ENCODE measurements around the gene REN.

REN gene

GRCh38 chr1:204166219-204166618 lies at the start of gene REN:
Gene REN, minus strand, starts transcription at chr1:204166337. Its CDS starts 44 bp downstream, at chr1:204166293.
- DNase-seq: no peak

DNA sequence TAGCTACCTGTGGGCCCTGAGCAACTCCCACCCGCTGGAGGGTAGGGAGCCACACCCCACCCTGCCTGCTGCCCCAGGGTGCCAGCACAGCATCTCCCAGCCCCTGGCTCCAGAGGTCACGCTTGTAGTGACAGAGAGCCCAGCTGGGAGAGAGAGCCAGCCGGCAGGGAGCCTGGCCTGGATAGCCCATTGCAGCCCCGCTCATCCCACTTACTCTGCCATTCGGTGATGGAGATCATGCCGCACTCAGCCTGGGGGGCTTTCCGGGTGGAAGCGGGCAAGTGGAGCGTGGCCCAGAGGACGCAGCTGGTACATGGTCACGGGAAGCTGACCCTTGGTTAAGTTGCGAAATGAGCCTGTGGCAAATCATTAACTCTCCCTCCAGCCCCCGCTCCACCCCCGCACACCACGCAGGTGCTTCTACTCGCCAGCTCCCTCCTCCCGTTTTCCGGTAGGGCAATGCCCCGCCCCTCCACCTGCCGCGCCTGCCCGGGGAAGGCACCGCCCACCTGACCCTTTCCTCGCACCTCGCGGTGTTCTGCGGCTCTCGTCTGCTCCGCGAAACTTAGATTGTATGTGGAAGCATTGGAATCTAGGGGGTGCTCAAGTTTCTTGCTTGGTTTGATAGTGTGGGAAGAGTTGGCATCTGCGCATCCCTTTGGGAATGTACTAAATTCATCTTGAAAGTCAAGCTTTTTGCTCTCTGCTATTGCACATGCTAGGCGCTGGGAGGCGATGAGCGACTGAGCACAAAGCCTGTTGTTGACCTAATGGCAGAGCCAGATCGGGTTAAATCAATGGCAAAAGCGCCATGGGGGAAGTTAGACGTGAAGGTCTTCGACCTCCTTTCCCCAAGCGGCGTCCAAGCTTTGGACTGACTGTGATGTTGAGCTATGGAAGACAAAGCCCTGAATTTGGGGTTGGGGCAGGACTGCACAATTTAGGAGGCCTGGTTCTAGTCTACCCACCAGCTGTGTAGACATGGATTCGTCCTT lies 47.8 kb upstream of the REN start, which contains the start of gene GOLT1A:
GOLT1A (minus strand) TSS at position 321 of the 995 bp plus-strand sequence; CDS start at position 239, 82 bp downstream.
- peak in 42 of 56 donors; percentile 8 to 75 (median 44) for DNase-seq

DNA sequence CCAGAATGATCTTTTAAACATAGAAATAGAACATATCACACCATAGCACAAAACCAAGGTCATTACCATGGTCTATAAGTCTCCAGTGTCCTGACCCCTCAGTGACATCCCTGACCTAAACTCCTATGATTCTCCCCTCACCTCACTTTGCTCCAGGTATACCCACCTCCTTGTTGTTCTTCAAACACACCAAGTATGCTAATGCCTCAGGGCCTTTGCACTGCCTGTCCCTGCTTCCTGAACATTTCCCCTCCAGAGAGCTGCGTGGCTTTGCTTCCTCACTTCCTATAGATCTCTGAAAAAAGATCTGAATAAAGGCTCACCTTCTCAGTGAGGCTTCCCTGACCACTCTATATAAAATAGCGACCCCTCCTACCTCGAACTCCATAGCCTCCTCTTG lies 46.6 kb upstream of the REN start:
- DNase-seq: no peak

DNA sequence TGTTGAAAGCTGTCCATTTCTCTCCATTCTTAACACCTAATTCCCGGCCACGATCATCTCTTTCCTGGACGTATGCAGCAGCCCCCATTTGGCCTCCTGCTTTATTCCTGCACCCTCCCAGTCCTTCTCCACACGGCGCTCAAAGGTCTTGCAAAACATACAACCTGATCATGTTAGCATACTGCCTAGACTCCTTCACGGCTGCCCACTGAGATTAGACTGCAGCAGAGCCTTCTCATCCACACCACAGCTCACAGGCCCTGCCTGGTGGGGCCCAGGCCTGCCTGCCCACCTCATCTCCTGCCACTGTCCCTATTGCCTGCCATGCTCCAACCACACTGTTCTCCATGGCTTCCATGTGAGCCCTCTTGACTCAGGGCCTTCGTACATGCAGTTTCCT lies 44.9 kb upstream of the REN start:
- DNase-seq: no peak

DNA sequence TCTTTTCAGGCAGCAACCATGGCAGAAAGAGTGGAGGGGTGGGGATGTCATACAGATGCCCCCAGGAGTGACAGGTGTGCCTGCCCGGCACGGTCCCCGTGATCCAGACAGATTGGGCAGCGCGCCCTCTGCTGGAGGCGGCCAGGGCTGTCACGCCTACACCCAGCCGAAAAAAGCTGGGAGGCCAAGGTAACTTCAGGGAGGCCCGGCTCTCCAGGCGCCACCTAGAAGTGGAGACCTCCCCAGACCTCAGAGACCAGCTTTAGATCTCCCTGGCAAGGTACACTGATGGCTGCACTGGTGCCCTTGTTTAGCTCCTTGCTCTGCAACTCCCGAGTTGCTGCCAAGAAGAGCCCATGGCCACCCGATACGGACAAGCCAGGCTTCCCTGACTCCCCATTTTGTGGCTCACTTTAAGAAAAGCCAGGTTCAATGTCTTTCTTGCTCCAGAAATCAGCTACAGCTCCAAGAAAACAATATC lies 41.0 kb upstream of the REN start:
- peak in 32 of 56 donors; percentile 7 to 74 (median 32) for DNase-seq

GRCh38 chr1:204206121-204206520 lies 40.0 kb upstream of the REN start:
- DNase-seq: no peak

GRCh38 chr1:204205486-204205885 lies 39.3 kb upstream of the REN start:
- DNase-seq: no peak

- DNase-seq: no peak
These were observed 38.8 kb upstream of the REN start for GRCh38 chr1:204204944-204205343.

- DNase-seq: no peak
These were observed 37.1 kb upstream of the REN start for GRCh38 chr1:204203206-204203767.

DNA sequence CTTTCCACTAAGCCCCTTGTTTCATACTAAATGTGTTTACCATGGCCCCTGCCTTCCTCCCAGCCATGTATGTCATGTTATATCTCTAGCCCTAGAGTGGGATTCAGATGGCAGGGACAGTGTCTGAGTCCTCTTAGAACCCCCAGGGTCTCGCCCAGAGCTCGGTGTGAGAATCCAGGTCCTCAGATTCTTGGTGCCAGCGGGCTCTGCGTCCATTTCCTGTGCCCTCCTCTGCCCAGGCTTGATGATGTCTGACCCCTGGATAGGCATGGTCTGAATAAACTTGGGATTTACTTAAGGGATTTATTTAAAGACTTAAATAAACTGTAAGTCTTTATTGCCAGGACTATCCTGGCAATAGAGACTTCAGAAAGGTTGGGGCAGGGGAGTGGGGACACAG lies 36.3 kb upstream of the REN start:
- DNase-seq: no peak

DNA sequence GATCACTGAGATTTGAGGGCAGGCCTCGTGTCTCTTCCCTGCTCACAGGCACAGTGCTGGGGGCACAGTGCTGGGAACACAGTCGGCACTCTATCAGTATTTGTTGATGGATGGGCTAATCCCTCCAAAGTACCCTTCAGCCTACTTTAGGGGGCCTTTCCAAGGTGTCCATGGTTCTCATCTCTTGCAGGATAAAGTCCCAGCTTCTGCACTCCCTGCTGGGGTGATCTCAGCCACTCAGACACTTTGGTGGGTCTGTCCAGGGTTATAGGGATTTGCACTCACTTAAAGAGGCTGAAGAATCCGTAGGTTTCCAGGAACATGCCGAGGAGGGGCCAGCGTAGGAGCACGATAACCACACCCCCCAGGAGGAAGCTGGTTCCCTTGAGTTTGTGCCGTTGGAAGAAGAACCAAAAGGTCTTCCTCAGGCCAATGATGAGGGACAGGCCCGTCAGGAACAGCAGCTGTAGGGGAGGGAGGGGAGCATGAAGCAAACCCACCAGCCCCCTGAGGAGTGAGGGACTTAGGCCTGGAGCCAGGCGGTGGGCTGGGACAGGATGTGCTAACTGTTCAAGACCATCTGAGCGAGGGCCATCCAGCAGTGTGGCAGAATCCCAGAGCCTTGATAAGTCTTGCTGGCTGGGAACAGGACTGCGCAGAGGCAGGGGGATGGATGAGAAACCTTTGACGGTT lies 35.4 kb upstream of the REN start:
- no peak for DNase-seq

GRCh38 chr1:204199579-204199978 lies 33.4 kb upstream of the REN start:
- no peak for DNase-seq

DNA sequence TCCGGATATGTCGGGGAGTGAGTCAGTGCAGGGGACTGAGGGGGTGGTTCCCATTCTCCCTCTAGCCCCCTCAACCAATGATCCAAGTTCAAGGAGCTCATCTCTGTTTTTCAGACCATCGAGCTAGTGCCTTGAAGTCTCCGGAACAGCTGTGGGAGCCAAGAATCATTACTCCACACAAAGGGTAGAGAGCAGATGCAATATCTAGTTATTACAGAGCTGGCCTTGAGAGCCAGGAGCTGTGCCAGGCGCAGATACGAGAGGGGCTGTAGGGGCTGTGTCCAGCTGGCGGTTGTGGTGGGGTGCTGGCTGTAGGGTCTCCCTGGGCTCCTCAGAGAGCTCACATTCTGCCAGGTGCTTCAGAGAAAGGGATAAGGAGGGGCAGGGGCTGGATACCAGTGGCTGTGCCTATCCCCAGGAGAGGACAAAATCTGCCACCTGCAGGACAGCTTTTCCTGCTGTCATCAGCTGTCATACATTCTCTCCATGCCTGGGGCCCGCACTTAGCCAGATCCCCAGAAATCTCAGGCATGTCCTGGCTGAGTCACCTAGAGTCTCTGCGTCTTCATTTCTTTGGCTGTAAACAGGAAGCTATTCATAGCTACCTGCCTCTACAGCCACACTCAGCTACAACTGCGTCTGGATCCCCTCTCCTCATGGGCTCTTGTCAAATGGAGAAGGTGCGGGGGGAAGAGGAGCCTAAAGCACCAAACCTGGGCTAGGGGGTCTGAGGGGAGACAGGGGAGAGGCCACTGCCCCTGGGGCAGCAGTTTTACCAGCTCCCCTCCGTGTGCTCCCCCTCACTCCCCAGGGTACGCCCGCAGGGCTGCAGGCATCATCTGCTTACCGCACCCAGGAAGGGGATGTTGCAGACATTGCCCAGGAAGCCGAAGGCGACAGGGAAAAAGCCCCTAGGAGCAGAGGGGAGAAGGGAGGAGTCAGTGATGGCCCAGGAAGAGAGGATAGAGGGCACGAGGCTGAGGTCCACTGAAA lies 32.5 kb upstream of the REN start:
- DNase-seq: peak in 3 of 56 donors; percentile 9 to 22 (median 21)

DNA sequence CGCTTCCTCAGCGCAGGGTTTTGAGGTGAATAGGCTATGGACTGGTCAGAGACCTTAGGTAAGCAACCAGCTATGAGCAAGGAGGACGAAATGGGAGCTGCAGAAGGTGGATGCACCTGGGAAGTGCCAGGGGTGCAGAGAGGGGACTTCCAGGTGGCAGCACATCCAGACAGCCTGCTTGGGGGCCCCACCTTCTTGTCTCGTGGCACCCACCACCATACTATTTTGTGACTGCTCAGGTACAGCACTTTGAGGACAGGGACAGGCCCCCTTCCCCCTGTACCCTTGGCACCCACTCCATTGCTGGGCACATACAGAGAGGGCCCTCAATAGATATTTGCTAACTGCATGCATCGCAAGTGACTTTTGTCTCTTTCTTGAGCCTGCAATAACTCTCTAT lies 30.9 kb upstream of the REN start:
- no peak for DNase-seq

DNA sequence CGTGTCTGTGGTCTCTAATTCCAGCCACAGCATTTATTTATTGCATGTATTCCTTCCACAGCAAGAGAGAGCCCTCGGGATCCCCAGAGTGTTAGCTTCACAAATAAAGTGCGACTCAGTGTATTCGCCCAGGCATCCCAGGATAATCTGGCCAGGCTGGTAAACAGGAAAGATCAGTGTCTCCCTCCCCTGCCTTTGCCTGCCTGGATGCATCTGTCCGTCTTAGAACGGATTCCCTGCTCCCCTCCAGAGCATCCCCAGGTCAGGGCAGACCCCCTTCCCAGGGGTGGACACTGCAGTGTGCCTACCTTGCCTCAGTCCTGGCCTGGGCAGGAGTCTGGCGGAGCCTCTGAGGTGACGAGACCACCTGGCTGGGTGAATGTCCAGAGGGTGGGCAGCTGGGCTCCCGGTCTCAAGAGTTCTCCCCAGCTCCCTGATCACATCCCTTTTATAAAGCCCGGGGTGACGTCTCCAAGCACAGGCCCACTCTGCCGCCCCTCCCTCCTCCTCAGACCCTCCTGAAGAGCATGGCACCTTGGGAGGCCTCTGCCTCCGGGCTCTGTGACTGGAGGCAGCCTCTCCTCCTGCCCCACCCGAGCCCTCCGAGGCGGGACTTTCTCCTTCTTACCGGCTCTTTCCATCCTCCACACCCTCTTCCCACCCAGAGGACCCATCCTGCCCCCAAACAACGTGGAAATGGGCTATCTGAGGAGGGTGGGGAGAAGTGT lies 30.1 kb upstream of the REN start, which contains the start of gene KISS1:
KISS1 (minus strand) TSS at position 424 of the 728 bp plus-strand sequence. CDS start 3,615 bp downstream, outside the sequence.
- DNase-seq: no peak

DNA sequence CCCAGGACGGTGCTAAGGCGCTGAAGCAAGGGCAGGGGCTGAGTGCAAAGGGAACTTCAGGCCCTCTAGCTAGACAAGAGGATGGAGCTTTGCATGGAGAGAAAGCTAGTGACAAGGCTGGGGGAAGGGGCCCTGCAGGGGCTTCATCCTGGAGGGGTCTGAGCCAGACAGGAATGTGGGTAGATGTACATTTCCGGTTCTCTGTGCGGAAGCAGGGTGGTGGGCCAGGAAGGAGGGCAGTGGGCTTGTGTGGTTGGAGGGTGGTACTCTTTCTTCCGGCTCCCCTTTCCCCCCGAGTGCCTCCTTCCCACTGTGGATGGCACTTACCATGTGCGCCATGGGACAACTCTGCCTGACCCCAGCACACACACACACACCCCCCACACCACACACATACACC lies 28.6 kb upstream of the REN start:
- DNase-seq: no peak

DNA sequence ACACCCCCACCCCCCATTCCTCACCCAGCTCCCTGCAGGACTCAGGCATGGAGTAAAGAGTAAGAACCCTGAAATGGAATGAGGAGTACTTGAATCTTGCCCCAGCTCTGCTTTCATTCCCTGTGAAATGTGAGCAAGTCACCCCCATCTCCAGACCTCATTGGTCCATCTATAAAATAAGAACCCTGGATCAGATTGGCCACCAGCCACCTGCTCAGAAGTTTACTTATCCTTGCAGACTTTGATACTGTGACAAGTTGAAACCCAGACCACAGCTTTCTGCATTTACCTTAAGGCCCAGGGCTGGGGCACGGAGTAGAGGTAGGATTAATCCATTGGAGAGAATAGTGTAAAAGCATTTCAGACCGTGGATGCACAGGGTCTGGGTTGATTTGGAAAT lies 27.9 kb upstream of the REN start:
- no peak for DNase-seq

DNA sequence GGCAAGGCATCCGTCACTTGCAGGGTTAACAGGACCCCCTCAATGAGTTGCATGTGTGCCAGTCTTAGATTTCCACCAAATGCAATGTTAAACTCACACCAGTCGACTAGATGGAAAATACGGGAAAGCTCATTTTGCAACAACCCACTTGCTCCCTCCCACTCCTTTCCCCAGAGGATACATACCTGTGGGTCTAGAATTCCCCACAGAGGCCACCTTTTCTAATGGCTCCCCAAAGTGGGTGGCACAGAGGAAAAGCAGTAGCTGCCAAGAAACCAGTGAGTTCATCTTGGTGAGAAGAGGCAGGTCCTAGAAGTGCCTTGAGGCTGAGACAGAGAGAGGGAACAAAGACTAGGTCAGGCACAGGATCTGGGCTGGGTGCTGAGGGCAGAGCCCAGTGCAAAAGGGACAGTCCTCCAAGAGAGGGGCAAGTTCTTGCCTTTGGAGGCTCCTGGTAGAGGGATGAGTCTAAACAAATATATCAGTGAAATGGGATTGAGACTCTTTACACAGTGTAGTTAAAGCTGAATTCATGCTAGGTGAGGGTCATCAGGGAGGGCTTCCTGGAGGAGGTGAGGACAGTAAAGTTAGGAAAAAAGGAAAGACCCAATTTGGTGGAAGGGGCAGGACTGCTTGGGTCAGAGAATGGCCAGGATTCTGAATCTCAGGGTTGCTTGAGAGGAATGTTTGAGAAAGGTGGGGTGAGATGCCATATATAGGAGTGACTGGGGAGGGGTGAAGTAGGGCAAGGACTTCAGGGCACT lies 26.6 kb upstream of the REN start:
- no peak for DNase-seq

DNA sequence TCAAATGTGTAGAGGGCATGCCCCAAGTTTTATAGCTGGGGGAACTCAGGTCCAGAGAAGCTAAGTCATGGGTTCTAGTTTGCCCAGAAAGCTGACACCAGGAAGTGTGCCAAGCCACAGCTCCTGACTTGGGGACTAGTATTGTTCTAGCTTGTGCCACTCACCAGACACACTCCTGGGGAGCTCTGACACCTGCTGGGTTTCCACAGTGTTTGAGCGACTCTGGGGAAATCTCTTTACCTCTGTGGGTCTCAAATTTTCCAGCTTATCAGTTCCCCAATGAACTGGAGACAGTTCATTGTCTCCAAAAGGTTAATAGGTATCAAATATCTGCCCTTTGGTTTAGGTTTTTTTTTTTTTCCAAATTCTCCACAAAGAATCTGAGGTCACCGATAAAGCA lies 25.9 kb upstream of the REN start:
- DNase-seq: no peak

Data from amygdala (tissue), 56 donors.